HG03378 (cell line): ENCODE measurements around the gene SPSB2.
"Not testable (repeated sequence)": the region's sequence is repeated elsewhere in the genome, so short reads cannot be mapped to it uniquely, and the experiment has no call there.

ENCODE experiments used
- ATAC-seq: cut with Tn5 transposase; IDR thresholded peaks from one replicate; pipeline ENCODE4 v1.9.1; 2021; ENCODE audit warnings: mild to moderate bottlenecking, moderate library complexity; ENCODE audit not compliant: unreplicated experiment

The SPSB2 gene

GRCh38 chr12:6903722-6904121 lies 30.6 kb upstream of the SPSB2 start:
- no peak for ATAC-seq

- no peak for ATAC-seq
Measured at GRCh38 chr12:6902448-6902847, 29.3 kb upstream of the SPSB2 start.

GRCh38 chr12:6899837-6900519 lies 26.9 kb upstream of the SPSB2 start:
- ATAC-seq: no peak

GRCh38 chr12:6899427-6899826 lies 26.3 kb upstream of the SPSB2 start:
- no peak for ATAC-seq

GRCh38 chr12:6896846-6897435 lies 23.8 kb upstream of the SPSB2 start:
- ATAC-seq: no peak

GRCh38 chr12:6894321-6894720 lies 21.2 kb upstream of the SPSB2 start:
- no peak for ATAC-seq

- ATAC-seq: not testable (repeated sequence)
Measured at GRCh38 chr12:6892683-6893082, 19.6 kb upstream of the SPSB2 start.

GRCh38 chr12:6891646-6892001 lies 18.5 kb upstream of the SPSB2 start:
- no peak for ATAC-seq

- ATAC-seq: peak; percentile 81
Measured at GRCh38 chr12:6890789-6891645, 17.9 kb upstream of the SPSB2 start.

- ATAC-seq: not testable (repeated sequence)
Measured at GRCh38 chr12:6889775-6890573, 16.9 kb upstream of the SPSB2 start.

GRCh38 chr12:6888794-6889193 lies 15.7 kb upstream of the SPSB2 start:
- ATAC-seq: not testable (repeated sequence)

GRCh38 chr12:6888360-6888759 lies 15.3 kb upstream of the SPSB2 start:
- no peak for ATAC-seq

GRCh38 chr12:6887460-6887859 lies 14.4 kb upstream of the SPSB2 start:
- no peak for ATAC-seq

- not testable (repeated sequence) for ATAC-seq
Measured at GRCh38 chr12:6886206-6886999, 13.3 kb upstream of the SPSB2 start.

- no peak for ATAC-seq
Measured at GRCh38 chr12:6884539-6884938, 11.4 kb upstream of the SPSB2 start.

- no peak for ATAC-seq
Measured at GRCh38 chr12:6883683-6884082, 10.6 kb upstream of the SPSB2 start.

GRCh38 chr12:6883252-6883651 lies 10.1 kb upstream of the SPSB2 start:
- no peak for ATAC-seq

GRCh38 chr12:6879824-6880223 lies 6.7 kb upstream of the SPSB2 start:
- not testable (repeated sequence) for ATAC-seq

- ATAC-seq: not testable (repeated sequence)
Measured at GRCh38 chr12:6874015-6874368, 889 bp upstream of the SPSB2 start.
